Activated T-cell treated with anti-CD3 and anti-CD28 coated beads for 1 hour (primary cell): ENCODE data around the gene NCK2.

Experiments used
- DNase-seq: peaks from one replicate; pipeline ENCODE4 v3.0.0-alpha.2; 2020; ENCODE audit warnings: low read depth

The NCK2 gene

DNA sequence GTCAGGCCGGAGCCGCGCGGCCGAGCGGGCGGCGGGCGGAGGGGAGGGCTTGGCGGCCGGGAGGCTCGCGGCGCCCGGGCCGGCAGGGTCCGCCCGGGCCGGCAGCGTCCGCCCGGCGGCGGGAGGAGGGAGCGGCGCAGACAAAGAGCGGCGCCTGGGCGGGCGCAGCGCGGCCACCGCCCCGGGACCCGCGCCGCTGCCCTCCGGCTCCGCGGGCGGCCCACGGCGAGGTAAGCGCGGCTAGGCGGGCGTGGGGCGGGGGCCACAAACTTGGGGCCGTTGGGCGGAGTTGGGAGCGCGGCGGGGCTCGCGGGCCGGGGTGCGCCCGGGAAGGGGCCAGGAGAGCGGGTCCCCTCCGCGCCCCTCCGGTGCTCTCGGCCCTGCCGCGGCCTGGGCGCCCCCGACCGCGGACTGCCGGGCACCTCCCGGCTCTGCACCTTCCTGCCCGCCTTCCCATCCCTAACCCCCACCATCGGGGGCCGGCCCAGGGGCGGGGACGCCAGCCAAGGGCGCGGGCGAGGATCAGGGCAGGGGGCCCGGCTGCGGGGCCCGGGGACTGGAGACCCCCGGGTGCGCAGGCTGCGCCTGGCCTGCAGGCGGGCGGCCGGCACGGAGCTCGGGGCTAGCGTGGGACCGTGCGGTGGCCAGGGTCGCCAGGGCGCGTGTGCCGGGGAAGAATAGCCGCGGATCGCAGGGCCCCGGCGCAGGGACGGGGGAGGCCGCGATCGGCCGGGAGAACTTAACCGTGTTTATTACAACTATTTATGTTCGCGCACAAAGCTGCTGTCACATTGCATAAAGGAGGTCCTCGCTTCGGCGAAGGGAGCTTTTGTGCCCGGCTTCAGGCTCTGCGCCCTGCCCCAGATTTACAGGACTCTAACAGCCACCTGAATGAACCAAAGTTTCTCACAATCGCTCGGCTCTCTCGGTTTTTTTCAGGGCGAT lies at the start of gene NCK2:
TSS of gene NCK2 (plus strand) at position 4 of the 945 bp plus-strand sequence. CDS start 110,152 bp downstream, outside the sequence.
- no peak for DNase-seq

DNA sequence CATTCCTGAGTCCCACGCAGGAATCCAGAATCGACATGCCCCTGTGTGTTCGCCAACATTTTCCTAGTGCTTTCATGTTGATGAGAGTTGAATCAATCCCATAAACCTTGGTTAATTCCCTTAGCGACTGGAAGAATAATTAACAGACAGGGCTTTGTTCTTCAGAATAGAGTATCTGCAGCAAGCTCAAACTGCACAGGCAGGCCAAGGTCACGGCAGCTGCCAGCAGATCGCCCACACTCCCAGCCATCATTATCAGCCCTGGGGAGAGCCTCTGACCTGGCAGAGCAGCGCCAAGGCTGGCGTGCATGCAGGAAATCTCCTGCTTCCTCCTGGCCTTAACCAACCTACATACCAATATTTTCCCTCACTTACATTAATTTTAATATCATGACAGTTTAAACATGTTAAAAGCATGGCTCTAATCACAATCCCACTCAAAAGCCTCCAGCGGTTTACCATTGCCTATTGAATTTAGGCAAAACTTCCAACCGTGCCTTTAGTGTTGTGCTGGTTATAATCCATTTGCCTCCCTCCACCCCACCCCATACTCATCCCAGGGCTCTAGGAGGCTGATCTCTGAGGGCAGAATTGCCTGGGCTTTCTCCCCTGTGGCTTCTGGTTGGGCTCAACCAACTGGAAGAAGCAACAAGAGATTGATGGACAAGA lies 46.8 kb upstream of the NCK2 start:
- DNase-seq = no peak

DNA sequence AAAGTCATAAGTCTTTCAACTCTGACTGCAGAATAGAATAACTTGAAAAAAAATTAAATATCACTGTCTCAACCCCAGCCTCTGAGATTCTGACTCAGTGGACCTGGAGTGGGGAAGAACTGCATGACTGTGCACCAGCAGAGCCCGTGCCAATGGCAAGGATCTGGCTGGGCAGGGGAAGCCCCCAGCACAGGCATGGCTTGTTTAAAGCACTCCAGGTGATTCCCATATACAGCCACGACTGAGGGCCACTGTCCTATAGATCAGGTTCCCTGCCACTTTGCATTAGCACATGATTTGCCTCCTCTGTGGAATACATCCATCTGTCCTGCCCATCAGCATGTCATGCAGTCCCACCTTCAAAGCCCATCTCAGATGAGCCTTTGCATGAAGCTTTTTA lies 45.9 kb upstream of the NCK2 start:
- DNase-seq = no peak

DNA sequence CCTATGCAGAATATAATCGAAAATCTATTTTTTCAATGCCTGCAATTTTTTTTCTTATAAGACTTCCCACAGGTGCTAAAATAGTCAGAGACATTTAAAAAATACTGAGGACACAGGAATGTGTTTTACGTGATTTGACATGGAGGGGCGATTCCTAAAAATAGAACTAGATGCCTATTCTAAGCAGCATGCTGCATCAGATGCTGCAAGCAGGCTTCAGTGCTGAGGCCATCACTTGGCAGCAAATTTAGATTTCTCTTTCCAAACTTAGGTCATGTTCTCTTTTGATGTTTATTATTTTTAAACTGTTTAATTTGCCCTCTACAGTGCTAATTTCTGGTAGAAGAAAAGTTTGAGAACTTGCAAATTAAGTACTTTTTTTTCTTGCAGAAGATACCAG lies 43.7 kb upstream of the NCK2 start:
- DNase-seq = no peak

DNA sequence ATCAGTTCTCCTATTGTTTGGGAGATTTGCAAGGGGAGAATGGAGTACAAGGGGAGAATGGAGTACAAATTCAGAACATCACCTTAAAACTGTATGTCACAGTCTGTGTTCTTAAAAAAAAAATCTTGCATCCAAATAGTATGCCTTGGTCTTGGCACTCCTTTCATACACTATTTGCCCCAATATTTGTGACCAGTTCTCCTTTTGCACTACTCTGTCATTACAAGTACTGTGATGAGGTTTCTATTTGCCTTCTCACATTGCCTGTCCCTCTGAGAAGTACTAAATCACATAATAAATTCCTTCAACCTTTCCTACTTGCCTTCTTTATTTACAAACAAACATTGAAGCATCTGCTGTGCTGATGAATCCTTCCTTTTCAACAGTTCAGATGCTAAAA lies 36.0 kb upstream of the NCK2 start:
- DNase-seq = no peak

DNA sequence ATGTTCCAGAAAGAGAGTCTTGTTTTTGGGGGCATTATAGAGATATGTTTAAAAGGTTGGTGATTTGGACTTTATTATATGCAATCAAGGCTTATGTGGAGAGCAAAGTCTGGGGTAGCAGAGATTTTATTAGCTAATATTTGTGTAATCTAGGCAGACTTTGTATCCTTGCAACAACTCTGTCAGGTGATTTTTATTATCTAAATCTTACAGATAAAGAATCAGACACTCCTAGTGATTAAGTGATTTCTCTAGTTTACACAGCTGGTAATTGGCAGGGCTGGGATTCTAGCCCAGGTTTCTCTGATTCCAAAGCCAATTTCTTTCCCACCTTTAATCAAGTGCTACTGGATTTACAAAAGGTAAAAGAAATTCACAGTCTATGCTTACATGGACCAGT lies 33.3 kb upstream of the NCK2 start:
- no peak for DNase-seq

DNA sequence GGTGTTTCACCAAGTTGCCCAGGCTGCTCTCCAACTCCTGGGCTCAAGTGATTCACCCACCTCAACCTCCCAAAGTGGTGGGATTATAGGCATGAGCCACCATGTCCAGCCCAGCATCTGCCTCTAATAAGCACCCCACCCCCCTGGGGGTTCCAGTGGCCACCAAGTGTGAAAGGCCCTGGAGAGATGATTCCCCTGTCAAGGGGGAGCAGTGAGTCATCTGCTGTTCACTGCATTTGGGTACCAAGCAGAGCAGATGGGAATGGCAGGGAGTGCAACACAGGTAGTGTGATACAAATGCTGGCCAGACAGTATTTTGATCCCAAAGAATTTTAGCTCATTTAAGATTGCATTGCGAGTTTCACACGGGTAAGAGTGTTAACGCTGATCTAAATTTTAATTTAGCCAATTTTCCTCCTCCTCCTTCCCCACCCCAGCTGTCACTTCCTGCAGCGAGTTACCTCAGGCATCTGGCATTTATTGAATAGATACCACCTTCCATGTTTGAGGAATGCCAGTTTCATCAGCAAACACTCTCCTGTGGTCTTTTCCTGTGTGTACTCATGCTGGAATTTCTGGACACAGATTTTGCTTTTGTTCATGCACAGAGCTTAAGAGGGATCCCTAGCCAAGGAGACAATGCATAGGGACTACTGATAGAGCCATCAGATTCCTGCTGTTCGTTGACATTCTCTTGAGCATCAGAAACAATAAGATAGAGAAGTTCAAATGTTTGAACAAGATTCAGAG lies 32.4 kb upstream of the NCK2 start:
- DNase-seq = no peak

DNA sequence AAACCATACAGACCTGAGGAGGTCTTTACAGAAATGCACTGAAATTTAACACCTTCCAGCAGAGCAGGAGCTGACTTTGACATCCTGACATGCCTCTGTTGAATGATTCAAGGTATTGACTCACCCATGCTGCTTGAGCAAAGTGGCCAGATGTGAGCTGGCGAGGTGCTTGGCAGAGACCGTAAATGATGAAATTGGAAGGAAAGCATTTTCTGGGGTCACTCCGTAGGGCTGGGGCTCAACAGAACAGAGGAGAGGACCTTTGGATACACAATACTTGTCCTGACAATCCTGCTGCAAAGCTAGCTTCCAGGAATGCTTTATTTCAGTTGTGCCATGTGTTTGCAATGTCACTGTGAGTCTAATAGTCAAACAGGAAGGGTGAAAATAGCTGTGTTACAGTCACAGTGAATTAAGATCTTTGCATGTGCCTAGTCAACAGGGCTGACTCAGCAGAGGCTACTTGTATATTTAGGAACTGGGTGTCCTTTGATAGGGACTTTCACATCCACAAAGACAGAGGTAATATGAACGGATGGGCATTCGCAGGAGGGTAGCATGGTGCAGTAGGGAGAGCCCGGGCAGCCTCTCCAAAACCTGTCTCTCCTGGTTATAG lies 31.6 kb upstream of the NCK2 start:
- DNase-seq = no peak

DNA sequence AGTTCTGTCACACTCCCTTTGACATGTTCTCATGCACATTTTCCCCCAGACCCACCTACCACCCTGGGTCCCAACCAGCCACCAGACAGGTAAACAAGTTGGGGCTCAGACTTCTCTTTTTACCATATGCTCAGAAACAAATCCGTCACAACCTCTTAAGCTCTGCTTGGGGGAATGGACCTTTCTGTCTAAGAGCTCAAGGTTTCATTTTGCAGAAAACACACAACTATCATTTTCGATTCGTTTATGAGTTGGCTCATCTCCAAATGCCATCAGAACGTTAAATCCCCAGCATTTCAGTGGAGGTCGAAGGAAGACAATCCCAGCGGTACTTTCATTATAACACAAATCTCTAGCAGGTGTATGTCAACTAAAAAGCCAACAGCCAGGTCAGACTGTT lies 30.6 kb upstream of the NCK2 start:
- DNase-seq = no peak

DNA sequence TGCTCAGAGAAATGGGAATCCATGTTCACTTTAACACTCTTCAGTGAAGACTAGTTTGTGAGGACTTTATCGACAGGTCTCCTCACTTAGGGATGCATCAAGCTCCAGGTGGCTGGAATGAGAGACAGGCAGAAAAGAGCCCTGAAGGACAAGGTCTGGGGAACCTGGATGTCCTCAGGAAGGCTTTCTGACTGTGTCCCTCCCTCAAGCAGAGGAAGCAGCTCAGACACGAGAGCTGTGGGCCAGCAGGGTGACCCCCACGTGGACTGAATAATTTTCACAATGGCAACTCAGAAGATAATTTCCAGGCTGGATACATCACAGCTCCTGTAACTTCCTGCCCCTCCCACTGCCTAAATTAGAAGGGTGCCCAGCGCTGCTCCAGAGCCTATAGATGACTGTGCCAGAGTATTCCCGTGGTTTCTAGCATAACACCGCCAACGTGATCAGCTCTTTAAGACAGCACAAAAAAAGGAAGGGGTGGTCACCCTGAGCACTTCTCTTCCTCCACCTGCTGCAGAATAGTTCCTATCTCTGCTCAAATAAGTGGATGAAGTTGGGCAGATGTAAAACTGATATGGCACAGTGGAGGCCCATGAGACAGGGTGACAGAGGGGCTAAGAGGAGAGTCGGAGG lies 25.7 kb upstream of the NCK2 start:
- no peak for DNase-seq

DNA sequence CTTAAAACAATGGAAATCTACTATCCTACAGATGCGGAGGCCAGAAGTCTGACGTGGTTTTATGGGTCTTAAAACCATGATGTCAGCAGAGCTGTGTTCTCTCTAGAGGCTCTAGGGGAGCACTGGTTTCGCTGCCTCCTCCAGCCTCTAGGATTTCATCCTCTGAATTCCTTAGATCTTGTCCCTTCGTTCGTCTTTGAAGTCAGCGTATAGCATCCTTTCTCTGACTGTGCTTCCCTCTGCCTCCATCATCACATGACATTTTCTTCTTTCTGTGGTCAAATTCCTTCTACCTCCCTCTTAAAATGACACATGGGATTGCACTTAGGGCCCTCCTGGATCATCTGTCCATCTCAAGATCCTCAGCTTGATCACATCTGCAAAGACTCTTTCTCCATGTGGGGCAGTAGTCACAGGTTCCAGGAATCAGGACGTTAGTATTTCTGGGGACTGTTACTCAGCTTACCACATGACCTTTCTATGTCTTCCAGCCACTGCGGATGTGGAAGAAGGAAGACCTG lies 22.7 kb upstream of the NCK2 start:
- DNase-seq = no peak

DNA sequence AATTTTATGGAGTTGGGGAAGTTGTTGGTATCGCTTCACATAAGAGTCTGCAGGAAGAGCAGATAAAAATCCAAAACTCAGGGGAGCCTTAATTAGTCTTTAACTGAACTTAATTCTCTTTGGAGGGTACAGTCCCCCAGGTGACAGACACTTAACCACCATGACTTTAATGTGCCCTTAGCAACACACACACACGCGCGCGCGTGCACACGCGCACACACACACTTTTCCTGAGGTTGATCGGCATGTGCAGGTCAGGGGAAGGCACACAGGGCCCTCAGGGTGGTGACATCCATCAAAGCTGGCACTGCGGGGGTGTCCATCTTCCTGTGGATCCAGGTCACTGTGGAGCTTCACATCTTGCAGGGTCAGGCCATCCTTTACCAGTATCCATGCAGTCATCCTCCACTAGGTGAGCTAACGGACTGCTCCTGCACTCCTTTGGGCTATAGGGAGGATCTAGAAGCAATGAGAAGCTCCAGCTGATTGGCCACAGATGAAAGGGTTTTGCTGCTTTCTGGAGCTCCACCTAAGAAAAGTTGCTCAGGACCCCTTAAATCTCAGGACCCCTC lies 21.9 kb upstream of the NCK2 start:
- DNase-seq = no peak

DNA sequence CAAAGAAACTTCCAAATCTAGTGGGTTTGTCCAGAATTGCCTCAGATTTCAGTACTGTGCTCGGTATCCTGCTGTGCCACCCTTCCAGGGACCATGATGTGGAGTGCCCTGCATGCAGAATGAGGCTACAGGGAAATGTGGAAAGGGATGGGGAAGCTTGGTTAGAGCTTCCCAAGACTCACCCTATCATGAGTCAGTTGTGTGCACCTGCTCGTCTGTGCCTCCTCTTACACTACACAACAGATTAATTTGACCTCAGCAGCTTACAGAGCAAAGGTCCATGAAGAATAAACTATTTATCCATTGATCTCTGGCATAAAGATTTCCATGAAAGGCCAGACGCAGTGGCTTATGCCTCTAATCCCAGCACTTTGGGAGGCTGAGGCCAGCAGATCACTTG lies 21.3 kb upstream of the NCK2 start:
- DNase-seq = no peak

DNA sequence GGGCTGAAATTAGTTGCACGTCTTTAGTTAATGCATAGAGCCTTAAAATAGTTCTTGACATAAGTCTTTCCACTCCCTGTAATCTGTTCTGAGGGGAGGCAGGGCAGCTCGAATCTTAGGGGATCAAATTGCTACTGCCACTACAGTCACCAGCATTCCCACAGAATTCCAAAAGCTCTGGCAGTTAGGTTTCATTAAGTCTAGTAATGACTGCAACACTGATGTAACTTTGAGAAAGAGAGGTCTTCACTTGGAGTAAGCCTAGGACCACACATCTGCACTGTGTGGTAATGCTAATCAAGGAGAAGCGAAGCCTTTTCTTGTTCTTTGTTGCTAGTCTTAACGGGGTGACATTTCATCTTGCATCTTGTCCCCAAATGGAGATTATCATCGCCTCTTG lies 19.3 kb upstream of the NCK2 start:
- DNase-seq = no peak

DNA sequence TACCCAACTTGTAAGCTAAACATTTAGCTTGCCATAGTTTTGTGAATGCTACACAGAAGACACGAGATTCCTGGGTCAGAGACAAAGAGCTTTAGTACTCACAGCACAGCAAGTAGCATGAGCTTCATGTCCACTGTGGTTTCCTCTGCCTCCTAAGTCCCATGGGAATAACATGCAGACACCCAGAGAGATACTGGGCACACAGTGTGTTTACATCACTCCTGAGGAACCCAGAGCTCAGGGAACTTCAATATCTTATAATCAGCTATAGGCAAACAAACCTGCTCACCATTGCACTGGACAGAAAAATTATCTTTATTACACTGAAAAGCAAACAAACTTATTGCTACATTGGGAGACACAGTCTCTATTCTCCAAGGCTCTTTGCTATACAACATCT lies 14.5 kb upstream of the NCK2 start:
- no peak for DNase-seq

DNA sequence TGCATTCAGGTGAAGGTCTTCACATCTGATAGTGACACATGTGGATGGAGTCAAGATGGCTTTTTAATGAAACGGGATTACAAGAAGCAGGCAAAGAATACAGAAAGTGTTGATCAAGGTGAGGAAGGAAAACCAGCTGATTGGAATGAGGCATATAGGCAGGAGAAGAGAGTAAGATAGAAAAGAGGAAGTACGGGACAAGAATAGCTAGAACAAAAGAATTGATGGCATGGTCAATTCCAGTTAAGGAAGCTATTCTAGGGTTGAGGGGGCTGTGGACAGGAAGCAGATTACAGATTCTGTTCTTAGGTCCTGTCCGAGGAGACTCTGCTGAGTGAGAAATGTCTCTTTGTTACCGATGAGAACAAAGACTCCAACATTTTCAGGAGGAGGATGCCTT lies 13.2 kb upstream of the NCK2 start:
- DNase-seq = no peak

DNA sequence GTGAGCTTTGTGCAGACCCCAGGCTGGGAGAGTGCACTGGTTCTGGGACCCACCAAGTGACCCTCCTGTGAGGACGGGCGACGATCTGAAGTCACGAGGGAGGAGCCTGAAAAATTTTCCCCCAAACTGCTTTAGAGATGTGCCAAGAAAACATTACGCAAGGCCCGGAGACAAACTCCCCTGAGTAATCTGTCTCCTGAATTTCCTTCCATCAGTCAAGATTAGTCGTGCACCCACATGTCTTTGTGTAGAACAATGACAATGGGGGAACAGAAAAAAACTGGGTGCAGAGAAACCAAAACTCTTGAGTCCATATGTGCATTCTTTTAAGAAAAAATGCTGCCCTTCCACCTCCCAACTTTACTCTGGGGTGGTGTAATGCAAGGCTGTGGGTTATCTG lies 12.6 kb upstream of the NCK2 start:
- DNase-seq = no peak

DNA sequence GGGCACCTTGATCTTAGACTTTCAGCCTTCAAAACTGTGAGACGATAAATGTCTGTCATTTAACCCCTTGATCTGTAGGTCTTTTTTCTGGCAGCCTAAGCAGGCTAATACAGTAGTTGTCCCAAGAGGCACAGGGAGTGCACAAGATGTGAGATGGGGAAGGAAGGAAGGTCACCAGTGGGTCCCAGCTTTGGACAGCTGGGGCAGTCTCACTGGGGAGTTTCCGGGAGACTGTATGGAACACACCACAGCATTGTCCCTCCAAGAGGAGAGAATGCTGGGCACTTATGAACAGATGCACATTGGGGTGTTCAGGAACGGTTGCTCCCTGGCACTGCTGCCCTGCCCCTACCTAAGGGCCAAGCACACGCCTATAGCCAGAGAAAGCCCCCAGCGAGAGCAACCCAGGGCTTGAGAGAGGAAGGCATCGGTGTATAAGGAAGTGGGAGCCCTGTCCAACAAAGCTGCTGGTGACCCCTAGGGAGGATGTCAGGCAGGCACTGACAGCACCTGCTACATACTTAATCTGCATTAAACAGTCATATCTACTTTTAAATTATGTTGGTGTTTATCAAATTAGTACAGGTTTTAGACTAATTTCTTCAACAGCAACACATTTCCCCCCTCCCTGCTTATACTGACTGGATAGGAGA lies 11.6 kb upstream of the NCK2 start:
- DNase-seq = no peak

DNA sequence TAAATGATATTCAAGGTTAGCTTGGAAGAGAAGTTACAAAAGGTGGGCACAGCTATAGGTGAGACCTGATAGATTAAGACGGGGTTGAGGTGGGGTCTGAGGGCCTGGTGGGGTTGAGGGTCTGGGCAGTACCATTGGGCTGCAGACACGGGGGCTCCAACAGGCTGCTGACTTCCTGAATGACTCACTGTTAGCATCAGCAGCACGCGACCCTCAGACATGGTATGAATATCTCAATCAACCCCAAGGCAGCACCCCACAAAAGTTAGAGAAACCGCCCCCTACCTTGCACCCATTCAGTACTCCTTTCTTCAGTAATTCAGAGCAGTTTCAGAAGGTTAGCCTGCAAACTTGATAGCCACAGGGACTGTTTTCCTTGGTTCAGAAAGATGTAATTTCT lies 10.8 kb upstream of the NCK2 start:
- no peak for DNase-seq

DNA sequence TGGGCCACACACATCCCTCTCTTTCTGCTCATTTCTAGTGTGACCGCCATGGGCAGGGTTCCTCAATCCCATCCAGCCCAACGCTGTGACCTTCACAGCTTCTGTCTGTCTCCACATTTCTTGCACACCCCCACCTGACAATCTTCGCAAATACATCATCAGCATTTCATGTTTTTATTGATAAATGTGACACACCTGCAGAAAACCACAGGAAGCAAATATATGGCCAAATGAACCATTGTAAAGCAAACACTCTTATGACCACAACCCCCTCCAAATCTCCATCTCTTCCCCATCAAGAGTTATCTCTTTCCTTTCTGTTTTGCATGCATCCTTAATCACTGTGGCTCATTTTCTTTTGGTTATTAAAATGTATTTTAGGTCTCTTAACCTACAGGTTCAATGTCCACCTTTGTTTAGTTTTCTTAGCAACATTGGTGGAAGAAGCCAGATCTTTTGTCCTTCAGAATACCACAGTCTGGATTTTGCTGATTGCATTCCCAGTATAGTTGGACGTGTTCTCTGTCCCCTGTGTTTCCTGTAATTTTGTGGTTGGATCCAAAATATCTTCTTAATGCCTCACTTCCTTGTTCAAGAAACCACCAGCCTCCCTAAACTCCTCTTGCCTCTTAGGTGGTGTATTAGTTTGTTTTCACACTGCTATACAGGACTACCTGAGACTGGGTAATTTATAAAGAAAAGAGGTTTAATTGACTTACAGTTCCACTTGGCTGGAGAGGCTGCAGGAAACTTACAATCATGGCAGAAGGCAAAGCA lies 9.8 kb upstream of the NCK2 start:
- DNase-seq = no peak
